PFSK-1 (cell line): ENCODE measurements around the gene BPIFA3.

ENCODE experiments used
- FOXP2 ChIP-seq: optimal IDR thresholded peaks from 2 replicates; pipeline ENCODE3; 2011; ENCODE audit warnings: borderline replicate concordance, control low read depth, inconsistent platforms; ENCODE audit not compliant: insufficient read depth; ENCODE audit errors: extremely low read length, extremely low read depth
- POLR2AphosphoS5 ChIP-seq: IDR thresholded peaks from 2 replicates; pipeline ENCODE4 v1.6.1; 2012; ENCODE audit warnings: low read depth, mild to moderate bottlenecking, control low read depth, low read length, moderate library complexity
- SIN3A ChIP-seq: IDR thresholded peaks from 2 replicates; pipeline ENCODE4 v1.6.1; 2012; ENCODE audit warnings: mild to moderate bottlenecking, low read length, moderate library complexity, borderline replicate concordance; ENCODE audit not compliant: insufficient read depth
- TAF1 ChIP-seq: IDR thresholded peaks from 2 replicates; pipeline ENCODE4 v1.6.1; 2012; ENCODE audit warnings: low read length, control low read depth, borderline replicate concordance; ENCODE audit not compliant: insufficient read depth
- TF ChIP-seq, protein P1 (sequence below), 2 experiments: IDR thresholded peaks; 2 replicates each; pipeline versions ENCODE4 v1.6.1 to v1.8.0; 2011 to 2012; ENCODE audit warnings: low read depth in 2 of 2, low read length in 2 of 2, control low read depth in 1 of 2, inconsistent platforms in 1 of 2, mild to moderate bottlenecking in 1 of 2, moderate library complexity in 1 of 2; ENCODE audit not compliant: insufficient read depth in 1 of 2

BPIFA3 gene

DNA sequence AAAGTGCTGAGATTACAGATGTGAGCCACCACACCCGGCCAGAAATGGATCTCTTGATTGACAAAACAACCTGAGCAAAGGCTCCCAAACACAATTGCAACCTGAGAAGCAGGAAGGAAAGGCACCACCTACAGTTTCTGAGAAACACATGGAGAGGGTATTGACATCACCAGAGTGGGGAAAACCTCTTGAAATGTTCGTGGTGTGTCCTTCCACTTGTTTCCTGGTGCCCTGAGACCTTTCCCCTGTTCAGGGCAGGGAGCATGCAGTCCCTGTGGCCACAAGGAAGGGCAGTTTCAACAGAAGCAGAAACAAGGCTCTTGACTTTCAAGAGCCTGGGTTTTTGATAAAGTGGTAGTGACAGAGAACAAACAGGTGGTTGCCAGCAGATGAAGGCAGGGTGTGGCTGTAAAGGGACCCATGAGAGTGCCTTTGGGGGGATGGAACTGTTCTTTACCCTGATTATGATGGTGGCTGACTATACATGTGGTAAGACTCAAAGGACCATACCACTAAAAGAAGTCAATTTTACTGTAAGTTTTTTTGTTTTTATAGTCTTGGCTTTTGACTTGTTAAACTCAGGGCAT lies 15.4 kb downstream of the BPIFA3 start:
- TF ChIP-seq POLR2AphosphoS5 (no peak), SIN3A (no peak), TAF1 (no peak), FOXP2 (no peak)
- TF ChIP-seq, protein P1, sequence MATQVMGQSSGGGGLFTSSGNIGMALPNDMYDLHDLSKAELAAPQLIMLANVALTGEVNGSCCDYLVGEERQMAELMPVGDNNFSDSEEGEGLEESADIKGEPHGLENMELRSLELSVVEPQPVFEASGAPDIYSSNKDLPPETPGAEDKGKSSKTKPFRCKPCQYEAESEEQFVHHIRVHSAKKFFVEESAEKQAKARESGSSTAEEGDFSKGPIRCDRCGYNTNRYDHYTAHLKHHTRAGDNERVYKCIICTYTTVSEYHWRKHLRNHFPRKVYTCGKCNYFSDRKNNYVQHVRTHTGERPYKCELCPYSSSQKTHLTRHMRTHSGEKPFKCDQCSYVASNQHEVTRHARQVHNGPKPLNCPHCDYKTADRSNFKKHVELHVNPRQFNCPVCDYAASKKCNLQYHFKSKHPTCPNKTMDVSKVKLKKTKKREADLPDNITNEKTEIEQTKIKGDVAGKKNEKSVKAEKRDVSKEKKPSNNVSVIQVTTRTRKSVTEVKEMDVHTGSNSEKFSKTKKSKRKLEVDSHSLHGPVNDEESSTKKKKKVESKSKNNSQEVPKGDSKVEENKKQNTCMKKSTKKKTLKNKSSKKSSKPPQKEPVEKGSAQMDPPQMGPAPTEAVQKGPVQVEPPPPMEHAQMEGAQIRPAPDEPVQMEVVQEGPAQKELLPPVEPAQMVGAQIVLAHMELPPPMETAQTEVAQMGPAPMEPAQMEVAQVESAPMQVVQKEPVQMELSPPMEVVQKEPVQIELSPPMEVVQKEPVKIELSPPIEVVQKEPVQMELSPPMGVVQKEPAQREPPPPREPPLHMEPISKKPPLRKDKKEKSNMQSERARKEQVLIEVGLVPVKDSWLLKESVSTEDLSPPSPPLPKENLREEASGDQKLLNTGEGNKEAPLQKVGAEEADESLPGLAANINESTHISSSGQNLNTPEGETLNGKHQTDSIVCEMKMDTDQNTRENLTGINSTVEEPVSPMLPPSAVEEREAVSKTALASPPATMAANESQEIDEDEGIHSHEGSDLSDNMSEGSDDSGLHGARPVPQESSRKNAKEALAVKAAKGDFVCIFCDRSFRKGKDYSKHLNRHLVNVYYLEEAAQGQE (IDR thresholded peaks at IDR 0.05; ENCODE audit: insufficient read depth in 1 of 2, low read depth in 2 of 2, low read length in 2 of 2) = no peak

DNA sequence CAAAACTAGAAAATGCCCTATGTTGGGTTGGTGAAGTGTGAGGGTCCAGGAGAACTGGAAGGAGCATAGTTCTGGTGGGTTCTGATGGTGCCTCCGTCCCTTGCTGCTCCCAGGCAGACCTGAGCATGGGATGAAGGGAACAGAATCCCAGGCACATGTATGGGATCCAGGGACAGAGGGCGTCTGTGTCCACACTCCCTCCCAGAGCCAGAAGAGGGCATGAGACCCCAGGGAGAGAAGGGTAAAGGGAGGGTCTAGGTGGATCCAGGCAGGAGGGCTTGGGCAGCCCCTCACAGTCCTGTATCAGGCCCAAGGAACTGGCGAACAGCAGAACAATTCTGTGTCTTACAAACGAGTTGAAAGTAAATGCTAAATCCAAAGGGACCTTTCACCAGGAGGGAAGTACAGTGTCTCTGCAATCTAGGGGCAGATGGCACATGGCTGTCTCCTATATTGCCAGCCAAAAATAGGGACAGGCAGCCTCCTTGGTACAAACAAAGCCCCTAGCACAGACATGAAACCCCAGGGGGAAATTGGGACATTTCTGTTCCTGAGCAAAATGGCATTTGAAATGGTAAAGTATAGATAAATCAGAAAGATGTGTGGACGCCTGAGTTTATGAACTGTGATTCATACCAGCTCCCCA lies 16.1 kb downstream of the BPIFA3 start:
- no peak for TF ChIP-seq TAF1
- TF ChIP-seq FOXP2 = no peak
- no peak for TF ChIP-seq POLR2AphosphoS5
- TF ChIP-seq SIN3A = no peak

DNA sequence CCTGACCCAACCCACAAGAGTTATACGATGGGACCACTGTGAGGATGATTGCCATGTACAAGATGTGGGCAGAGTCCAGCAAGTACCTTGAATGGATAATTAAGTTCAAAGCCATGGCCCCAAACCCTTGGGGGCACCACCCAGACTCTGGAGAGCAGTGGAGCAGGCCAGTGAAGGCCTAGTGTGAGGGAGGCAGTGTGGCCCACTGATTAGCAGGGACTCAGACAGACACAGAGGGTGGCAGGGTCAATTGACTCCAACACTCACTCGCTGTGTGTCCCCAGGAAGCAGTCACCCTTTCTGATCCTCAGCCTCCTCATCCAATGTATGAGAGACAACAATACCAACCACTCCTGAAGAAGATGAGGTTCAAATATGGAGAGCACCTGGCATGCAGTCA lies 16.9 kb downstream of the BPIFA3 start:
- TF ChIP-seq POLR2AphosphoS5 (no peak), TAF1 (no peak), FOXP2 (no peak), SIN3A (no peak)
- TF ChIP-seq, protein P1 (IDR thresholded peaks at IDR 0.05; ENCODE audit: insufficient read depth in 1 of 2, low read depth in 2 of 2, low read length in 2 of 2) = no peak

DNA sequence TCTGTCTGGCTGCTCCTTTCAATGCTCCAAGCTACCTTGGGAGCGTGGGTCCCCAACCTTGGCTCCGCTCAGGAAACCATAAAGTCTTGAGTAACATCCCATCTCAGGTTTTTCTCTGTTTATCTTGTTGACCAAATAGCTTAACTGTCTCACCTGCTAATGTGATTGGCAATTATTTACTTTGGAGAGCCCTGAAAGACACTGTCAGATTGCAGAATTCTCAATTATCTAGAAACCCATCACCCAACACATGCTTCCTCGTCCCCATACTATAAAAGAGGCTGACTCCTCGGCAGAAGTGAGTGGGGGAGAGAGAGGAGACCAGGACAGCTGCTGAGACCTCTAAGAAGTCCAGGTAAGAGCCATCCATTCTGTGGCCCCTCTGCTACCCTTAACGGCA lies 18.5 kb downstream of the BPIFA3 start, which contains the start of gene BPIFA1:
Gene BPIFA1 (plus strand): TSS at position 301 of the 400 bp plus-strand sequence. CDS start 1,716 bp downstream, outside the sequence.
- TF ChIP-seq FOXP2 (no peak), POLR2AphosphoS5 (no peak), TAF1 (no peak), SIN3A (no peak)
- TF ChIP-seq, protein P1 (IDR thresholded peaks at IDR 0.05; ENCODE audit: insufficient read depth in 1 of 2, low read depth in 2 of 2, low read length in 2 of 2) = no peak

DNA sequence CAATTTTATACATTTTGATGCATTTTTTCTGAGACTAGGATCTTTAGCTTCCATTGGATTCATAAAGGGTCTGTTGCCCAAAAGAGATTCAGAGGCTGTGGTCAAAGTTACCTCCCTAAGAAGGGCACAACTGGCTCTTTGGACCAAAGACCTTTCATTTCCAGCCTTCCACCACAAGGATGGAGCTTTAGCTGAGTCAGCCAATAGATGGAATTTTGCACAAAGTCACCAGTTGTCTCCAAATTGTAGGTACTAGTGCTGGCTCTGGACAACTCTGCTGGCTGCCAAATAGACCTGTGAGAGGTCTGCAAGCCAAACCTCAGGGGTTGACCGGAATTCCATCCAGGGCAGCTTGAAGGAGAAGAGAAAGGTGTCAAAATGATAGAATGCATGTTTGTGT lies 19.2 kb downstream of the BPIFA3 start:
- TF ChIP-seq, protein P1 (IDR thresholded peaks at IDR 0.05; ENCODE audit: insufficient read depth in 1 of 2, low read depth in 2 of 2, low read length in 2 of 2) = no peak
- TF ChIP-seq POLR2AphosphoS5 (no peak), SIN3A (no peak), TAF1 (no peak), FOXP2 (no peak)
